Pancreas (tissue), 10 donors: Measurements from ENCODE around the gene MINDY3. TPM values are rescaled to one million over a fixed set of nuclear protein-coding genes. Genes with fewer than 3 reads are reported as not detected.

Experiments
- ATAC-seq, 4 donors: fragments of 200-7000 bp; cut with Tn5 transposase; one replicate each; pipeline versions ENCODE4 v1.8.0 to v1.9.1; 2020; ENCODE audit warnings: mild to moderate bottlenecking in 4 of 4, moderate library complexity in 4 of 4
- DNase-seq, 6 donors: peaks; one replicate each; pipeline ENCODE4 v3.0.0-alpha.2; 2020
- FAIRE-seq: peaks from 2 replicates; lab custom pipeline; 2012; peaks lifted over from hg19 to GRCh38; lab: Jason Lieb, UNC
- H3K27ac ChIP-seq, 4 donors: fragments of 200-600 bp; sonication (generic); 1 replicate in 3 of 4; 2 replicates in 1 of 4; pipeline versions ENCODE4 v1.5.0 to v1.8.0; 2020
- H3K27me3 ChIP-seq, 4 donors: fragments of 200-600 bp; one replicate each; pipeline ENCODE4 v1.8.0; 2021
- H3K36me3 ChIP-seq, 3 donors: fragments of 200-600 bp; sonication (generic) in 1 of 3; one replicate each; pipeline versions ENCODE4 v1.5.0 to v1.8.0; 2020 to 2021
- H3K4me1 ChIP-seq, 3 donors: fragments of 200-600 bp; one replicate each; pipeline ENCODE4 v1.8.0; 2021
- H3K4me3 ChIP-seq, 4 donors: fragments of 200-600 bp; sonication (generic) in 2 of 4; one replicate each; pipeline versions ENCODE4 v1.5.0 to v1.8.0; 2020 to 2021
- H3K9me3 ChIP-seq, 4 donors: fragments of 200-600 bp; one replicate each; pipeline ENCODE4 v1.8.0; 2021
- WGBS, 2 donors: extraction: QIAGEN DNeasy Blood & Tissue Kit; methylation state at CpG; one replicate each; pipeline ENCODE4 v1.1.7; 2013; 5-methylcytosine and 5-hydroxymethylcytosine counted together
- intact Hi-C, 3 donors: fragments of 100-400 bp; cut with DNase I; formaldehyde crosslinking; loops; one replicate each; pipeline versions ENCODE4 v1.11.1 to v1.14.2; 2022
- polyA plus RNA-seq, 2 donors: library from polyadenylated mRNA; stranded (reverse); fragments of 200-250 nt; gene quantifications; one replicate each; pipeline ENCODE4 v1.2.3, GENCODE V29; 2013
- total RNA-seq, 6 donors: library from RNA; stranded (reverse); fragmentation: NEBNext Ultra II Directional in 4 of 6; extraction: Animal tissue kit (Norgen Biotek cat#: 25700) in 4 of 6; gene quantifications; one replicate each; pipeline versions ENCODE4 v1.2.1 to v1.2.4, GENCODE V29; 2021 to 2023
- TF ChIP-seq, protein P1 (sequence below), 4 donors: fragments of 200-600 bp; sonication (generic) in 3 of 4; IDR thresholded peaks; one replicate each; pipeline versions ENCODE4 v1.5.0 to v1.8.0; 2021; ENCODE audit warnings: antibody characterized with exemption in 4 of 4
- donor health status: healthy with polysubstance abuse.
- donor health status: DM: no; HTN: no; CAD: no; lungs with moderate emphysema.
- donor health status: DM: no; HTN: no; CAD: no.
- donor health status: control.
- donor health status: control.
- donor health status: Bipolar disorder and iron deficiency.
- donor health status: DM: yes; HTN: yes; CAD: no.
- donor health status: DM: no; HTN: no; CAD: no.
- donor health status: DM: no; HTN: no; CAD: no.
- donor health status: DM: yes; HTN: yes; CAD: no.

The MINDY3 gene
- total and polyA plus RNA-seq, 8 donors = 6.9 to 14.6 (median 11.6) TPM

DNA sequence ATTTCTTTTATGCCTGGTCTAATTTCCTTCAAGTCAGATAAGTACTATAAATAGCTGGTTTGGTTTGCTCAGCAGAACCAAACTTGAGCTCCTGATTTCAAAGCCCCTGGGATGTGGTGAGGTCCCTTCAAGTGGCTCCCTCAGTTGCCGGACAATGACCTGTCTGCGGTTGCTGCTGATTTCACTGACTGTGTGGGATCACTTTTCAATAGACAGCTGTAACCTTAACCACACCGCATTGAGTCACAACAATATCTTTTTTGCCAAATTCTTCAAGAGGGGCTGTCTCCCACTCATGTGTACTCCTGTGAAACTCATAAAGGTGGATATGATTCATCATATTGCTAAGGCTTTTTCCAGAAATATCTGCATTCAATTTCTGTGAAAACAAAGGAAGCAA, 117.5 kb downstream of the MINDY3 start:
- H3K9me3 ChIP-seq = no peaks in the 10 kb centered on the region
- H3K4me1 ChIP-seq = no peaks in the 10 kb centered on the region
- no peaks in the 10 kb centered on the region for H3K36me3 ChIP-seq
- H3K4me3 ChIP-seq = no peak overlapping the region
- WGBS, 2 donors = 80 to 81% methylated on average over 3 of the region's 3 CpGs
- no peak for ATAC-seq
- intact Hi-C loops = no loop called here
- TF ChIP-seq, protein P1, sequence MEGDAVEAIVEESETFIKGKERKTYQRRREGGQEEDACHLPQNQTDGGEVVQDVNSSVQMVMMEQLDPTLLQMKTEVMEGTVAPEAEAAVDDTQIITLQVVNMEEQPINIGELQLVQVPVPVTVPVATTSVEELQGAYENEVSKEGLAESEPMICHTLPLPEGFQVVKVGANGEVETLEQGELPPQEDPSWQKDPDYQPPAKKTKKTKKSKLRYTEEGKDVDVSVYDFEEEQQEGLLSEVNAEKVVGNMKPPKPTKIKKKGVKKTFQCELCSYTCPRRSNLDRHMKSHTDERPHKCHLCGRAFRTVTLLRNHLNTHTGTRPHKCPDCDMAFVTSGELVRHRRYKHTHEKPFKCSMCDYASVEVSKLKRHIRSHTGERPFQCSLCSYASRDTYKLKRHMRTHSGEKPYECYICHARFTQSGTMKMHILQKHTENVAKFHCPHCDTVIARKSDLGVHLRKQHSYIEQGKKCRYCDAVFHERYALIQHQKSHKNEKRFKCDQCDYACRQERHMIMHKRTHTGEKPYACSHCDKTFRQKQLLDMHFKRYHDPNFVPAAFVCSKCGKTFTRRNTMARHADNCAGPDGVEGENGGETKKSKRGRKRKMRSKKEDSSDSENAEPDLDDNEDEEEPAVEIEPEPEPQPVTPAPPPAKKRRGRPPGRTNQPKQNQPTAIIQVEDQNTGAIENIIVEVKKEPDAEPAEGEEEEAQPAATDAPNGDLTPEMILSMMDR (IDR thresholded peaks at IDR 0.05) = no peak
- DNase-seq = no peak
- H3K27me3 ChIP-seq = no peaks in the 10 kb centered on the region
- no peak for FAIRE-seq
- no peak overlapping the region for H3K27ac ChIP-seq

DNA sequence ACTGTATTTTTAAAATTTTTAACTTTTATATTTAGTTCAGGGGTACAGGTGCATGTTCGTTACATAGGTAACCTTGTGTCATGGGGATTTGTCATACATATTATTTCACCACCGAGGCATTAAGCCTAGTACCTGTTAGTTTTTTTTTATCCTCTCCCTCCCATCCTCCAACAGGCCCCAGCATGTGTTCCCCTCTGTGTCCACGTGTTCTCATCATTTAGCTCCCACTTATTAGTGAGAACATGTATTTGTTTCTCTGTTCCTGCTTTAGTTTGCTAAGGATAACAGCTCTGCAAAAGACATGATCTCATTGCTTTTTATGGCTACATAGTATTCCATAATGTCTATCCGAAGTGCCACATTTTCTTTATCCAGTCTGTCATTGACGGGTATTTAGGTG, 118.2 kb downstream of the MINDY3 start:
- H3K4me3 ChIP-seq = no peak overlapping the region
- TF ChIP-seq, protein P1 (IDR thresholded peaks at IDR 0.05) = no peak
- intact Hi-C loops = no loop called here
- no peak overlapping the region for H3K27ac ChIP-seq
- no peaks in the 10 kb centered on the region for H3K4me1 ChIP-seq
- H3K9me3 ChIP-seq = no peaks in the 10 kb centered on the region
- 34 to 39% methylated on average over 5 of the region's 5 CpGs for WGBS, 2 donors
- ATAC-seq (no peak), FAIRE-seq (no peak), DNase-seq (no peak)
- no peaks in the 10 kb centered on the region for H3K36me3 ChIP-seq
- H3K27me3 ChIP-seq = no peaks in the 10 kb centered on the region

DNA sequence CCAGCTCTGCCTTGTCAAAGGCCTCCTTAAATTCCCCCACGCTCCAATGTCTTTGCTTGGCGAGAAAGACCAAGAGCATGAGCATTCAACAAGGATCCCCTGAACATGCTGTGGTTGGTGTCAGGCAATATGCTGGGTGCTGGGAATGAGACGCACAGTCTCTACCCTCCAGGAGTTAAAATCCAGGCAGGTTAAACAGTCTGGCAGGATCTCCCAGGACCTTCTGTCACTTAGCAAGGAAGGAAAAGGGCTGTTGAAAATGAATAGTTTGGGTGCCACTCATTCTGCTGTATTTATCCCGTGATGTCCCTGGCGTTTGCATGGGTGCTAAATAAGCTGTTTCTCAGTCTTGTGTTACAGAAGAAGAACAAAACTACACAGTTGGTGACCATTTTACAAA, 118.7 kb downstream of the MINDY3 start:
- intact Hi-C loops = no loop called here
- DNase-seq (no peak), ATAC-seq (no peak), FAIRE-seq (no peak)
- Histone ChIP-seq H3K27me3 (no peaks in the 10 kb centered on the region), H3K27ac (no peak overlapping the region), H3K9me3 (no peaks in the 10 kb centered on the region), H3K4me3 (no peak overlapping the region), H3K36me3 (no peaks in the 10 kb centered on the region), H3K4me1 (no peaks in the 10 kb centered on the region)
- TF ChIP-seq, protein P1 (IDR thresholded peaks at IDR 0.05) = no peak
- WGBS, 2 donors = 72 to 78% methylated on average over 5 of the region's 5 CpGs

DNA sequence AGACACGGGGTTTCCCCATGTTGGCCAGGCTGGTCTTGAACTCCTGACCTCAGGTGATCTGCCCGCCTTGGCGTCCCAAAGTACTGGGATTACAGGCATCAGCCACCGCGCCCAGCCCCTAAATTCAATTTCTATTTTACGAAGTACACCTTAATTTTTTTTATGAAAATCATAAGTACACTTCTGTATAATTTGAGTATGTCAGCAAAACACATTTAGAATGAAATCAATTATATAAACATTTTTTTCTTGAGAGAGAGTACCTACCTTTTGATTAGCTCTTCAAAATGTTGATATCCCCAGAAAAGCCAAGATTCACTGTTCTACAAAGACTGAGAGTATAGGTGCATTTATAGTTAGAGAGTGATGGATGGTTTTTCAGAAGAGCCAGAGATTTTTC, 120.0 kb downstream of the MINDY3 start:
- FAIRE-seq = no peak
- no peaks in the 10 kb centered on the region for H3K36me3 ChIP-seq
- no peak for ATAC-seq
- no peaks in the 10 kb centered on the region for H3K27me3 ChIP-seq
- TF ChIP-seq, protein P1 (IDR thresholded peaks at IDR 0.05) = no peak
- no peak overlapping the region for H3K4me3 ChIP-seq
- no peak for DNase-seq
- intact Hi-C loops = no loop called here
- H3K9me3 ChIP-seq = no peaks in the 10 kb centered on the region
- no peaks in the 10 kb centered on the region for H3K4me1 ChIP-seq
- 66 to 82% methylated on average over 6 of the region's 6 CpGs for WGBS, 2 donors
- no peak overlapping the region for H3K27ac ChIP-seq

DNA sequence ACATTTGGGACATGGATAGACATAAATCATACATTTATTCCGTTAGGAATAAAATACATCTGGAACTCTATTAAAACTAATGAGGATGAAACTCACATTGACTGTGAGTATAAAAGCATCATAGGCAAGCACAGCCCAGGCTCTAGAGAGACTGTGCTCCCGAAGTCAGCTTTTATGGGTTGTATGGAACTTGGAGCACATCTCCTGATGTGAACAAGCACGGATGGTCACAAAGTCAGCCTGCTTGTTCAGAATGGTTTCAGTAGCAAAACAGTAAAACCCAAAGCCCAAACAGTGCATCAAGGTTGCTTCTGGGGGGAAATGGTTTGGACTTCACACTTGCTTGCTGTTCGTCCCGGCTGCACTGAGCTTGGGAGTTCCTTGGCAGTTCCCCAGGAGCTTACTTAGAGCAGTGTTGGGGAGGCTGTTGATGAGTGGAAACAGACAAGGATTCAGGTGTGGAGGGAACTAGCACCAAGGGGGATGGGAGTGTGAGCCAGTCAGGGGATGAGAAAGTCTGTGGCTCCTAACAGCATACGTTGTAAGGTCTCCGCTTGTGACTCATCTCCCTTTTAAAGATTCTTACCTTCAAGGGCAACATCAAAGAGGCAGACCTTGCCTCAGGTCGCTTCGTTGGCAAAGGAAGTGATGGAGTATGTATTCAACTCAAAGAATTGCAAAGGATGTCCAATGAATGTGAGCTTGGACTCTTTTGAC, 120.9 kb downstream of the MINDY3 start:
- 53 to 58% methylated on average over 9 of the region's 9 CpGs for WGBS, 2 donors
- Histone ChIP-seq H3K9me3 (no peaks in the 10 kb centered on the region), H3K4me3 (no peak overlapping the region), H3K27ac (no peak overlapping the region), H3K36me3 (no peaks in the 10 kb centered on the region), H3K4me1 (no peaks in the 10 kb centered on the region), H3K27me3 (no peaks in the 10 kb centered on the region)
- intact Hi-C loops = no loop called here
- no peak for ATAC-seq
- TF ChIP-seq, protein P1 (IDR thresholded peaks at IDR 0.05) = no peak
- no peak for DNase-seq
- FAIRE-seq = no peak
